GM12873 (cell line): ENCODE results near the gene GULP1.

ENCODE experiments used
- CTCF ChIP-seq: IDR thresholded peaks from 2 replicates; pipeline ENCODE4 v1.5.1; 2012; ENCODE audit warnings: low read depth, mild to moderate bottlenecking, moderate library complexity, low read length, control low read depth; ENCODE audit not compliant: insufficient read depth; ENCODE audit errors: missing control alignments

The GULP1 gene

GRCh38 chr2:188279093-188279445, 12.6 kb upstream of the GULP1 start:
- no peak for TF ChIP-seq CTCF

- TF ChIP-seq CTCF, result no peak
Observed at GRCh38 chr2:188280811-188281222, 10.9 kb upstream of the GULP1 start.

DNA sequence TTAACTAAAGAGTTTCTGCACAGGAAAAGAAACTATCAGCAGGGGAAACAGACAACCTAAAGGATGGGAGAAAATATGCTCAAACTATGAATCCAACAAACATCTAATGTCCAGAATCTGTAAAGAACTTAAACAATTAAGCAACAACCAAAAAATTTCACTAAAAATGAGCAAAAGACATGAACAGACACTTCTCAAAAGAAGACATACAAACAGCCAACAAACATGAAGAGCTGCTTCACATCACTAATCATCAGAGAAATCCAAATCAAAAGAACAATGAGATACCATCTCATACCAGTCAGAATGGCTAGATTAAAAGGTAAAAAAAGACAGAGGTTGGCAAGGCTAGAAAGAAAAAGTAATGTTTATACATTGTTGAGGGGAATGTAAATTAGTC, 8.8 kb upstream of the GULP1 start:
- no peak for TF ChIP-seq CTCF

DNA sequence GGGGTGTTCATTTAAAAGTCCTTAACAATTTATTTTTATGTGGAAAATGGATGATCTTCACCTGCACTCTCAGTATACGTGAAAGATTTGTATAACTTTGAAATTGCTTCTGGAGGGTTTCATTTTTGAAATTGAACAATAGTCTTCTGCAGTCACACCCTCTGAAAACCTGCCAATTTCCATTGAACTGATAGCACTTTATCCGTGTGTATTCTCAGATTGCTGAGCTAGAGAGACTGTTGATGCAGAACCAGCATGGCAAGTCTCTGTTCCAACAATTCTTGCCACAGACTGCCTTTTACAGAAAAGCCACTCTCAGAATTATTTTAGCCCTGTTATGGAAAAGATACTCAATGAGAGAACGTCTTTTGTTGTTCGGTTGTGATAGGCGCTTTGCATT, 6.6 kb upstream of the GULP1 start:
- TF ChIP-seq CTCF, result no peak

GRCh38 chr2:188285774-188286173, 5.9 kb upstream of the GULP1 start:
- TF ChIP-seq CTCF, result no peak

- TF ChIP-seq CTCF, result no peak
Observed at GRCh38 chr2:188291142-188291616, 495 bp upstream of the GULP1 start.

- TF ChIP-seq CTCF, result no peak
Observed at GRCh38 chr2:188292348-188293239, 920 bp downstream of the GULP1 start.
